HepG2 (cell line): ENCODE results near the gene SRBD1.

ENCODE experiments used
- BRCA1 ChIP-seq: sonication (generic); formaldehyde crosslinking; IDR thresholded peaks from 2 replicates; pipeline ENCODE4 v1.4.0; 2020; ENCODE audit warnings: missing genetic modification reagents
- ELF4 ChIP-seq: sonication (generic); formaldehyde crosslinking; IDR thresholded peaks from 2 replicates; pipeline ENCODE4 v1.5.0; 2020; ENCODE audit warnings: missing genetic modification reagents, mild to moderate bottlenecking, moderate library complexity, borderline replicate concordance
- ETV6 ChIP-seq: sonication (generic); formaldehyde crosslinking; conservative IDR thresholded peaks from 2 replicates; pipeline ENCODE4 v1.4.0; 2020; ENCODE audit warnings: missing genetic modification reagents
- FOXK2 ChIP-seq: fragments of 450-650 bp; IDR thresholded peaks from 2 replicates; pipeline ENCODE4 v1.6.1; 2016
- KDM1A ChIP-seq: IDR thresholded peaks from 2 replicates; pipeline ENCODE4 v1.6.1; 2016; ENCODE audit warnings: missing compliant biosample characterization
- MZF1 ChIP-seq: sonication (generic); formaldehyde crosslinking; IDR thresholded peaks from 2 replicates; pipeline ENCODE4 v1.8.1; 2023; ENCODE audit warnings: mild to moderate bottlenecking, missing genetic modification reagents, borderline replicate concordance
- POLR2A ChIP-seq, 2 experiments: IDR thresholded peaks; 2 replicates each; pipeline ENCODE4 v1.6.1; 2011; ENCODE audit warnings: low read depth in 2 of 2, low read length in 2 of 2, mild to moderate bottlenecking in 1 of 2, moderate library complexity in 1 of 2; ENCODE audit not compliant: insufficient read depth in 1 of 2
- RXRA ChIP-seq: sonication (generic); formaldehyde crosslinking; IDR thresholded peaks from 2 replicates; pipeline ENCODE4 v1.5.1; 2020; ENCODE audit warnings: missing genetic modification reagents
- TAF1 ChIP-seq: sonication (generic); formaldehyde crosslinking; IDR thresholded peaks from 2 replicates; pipeline ENCODE4 v1.4.0; 2020; ENCODE audit warnings: missing genetic modification reagents
- TBP ChIP-seq: sonication (generic); formaldehyde crosslinking; IDR thresholded peaks from 2 replicates; pipeline ENCODE4 v1.5.0; 2020; ENCODE audit warnings: missing genetic modification reagents
- ZNF274 ChIP-seq: sonication (generic); formaldehyde crosslinking; IDR thresholded peaks from 2 replicates; pipeline ENCODE4 v1.5.1; 2020; ENCODE audit warnings: mild to moderate bottlenecking, missing genetic modification reagents
- TF ChIP-seq, protein P1 (sequence below): conservative IDR thresholded peaks from 2 replicates; pipeline ENCODE4 v1.6.1; 2018; ENCODE audit warnings: missing genetic modification reagents
- TF ChIP-seq, protein P2 (sequence below): sonication (generic); formaldehyde crosslinking; IDR thresholded peaks from 2 replicates; pipeline ENCODE4 v1.4.0; 2020; ENCODE audit warnings: missing genetic modification reagents

DNA sequence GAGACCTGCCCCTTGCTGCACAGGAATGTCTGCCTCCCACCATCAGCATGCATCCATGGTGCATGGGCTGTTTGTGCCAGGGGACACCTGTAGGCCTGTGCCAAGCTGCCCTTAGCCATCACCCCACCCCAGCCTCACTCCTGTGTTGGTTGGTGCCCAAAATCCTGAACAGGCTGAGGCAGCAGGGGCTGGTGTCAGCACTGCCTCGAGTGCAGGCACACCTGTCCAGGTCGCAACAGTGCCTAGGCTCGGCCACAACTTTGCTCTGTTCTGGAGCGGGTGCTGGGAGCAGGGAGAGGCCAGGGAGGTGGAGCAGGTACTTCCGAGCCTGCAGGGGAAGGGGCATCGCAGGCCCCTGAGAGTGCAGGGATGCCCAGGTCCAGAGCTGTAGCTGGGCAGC is 69.1 kb downstream of the SRBD1 start:
- no peak for TF ChIP-seq RXRA (CRISPR knock-in tag)
- no peak for TF ChIP-seq BRCA1 (CRISPR knock-in tag)
- TF ChIP-seq ETV6 (CRISPR knock-in tag) = no peak
- TF ChIP-seq TBP = no peak
- TF ChIP-seq, protein P1, sequence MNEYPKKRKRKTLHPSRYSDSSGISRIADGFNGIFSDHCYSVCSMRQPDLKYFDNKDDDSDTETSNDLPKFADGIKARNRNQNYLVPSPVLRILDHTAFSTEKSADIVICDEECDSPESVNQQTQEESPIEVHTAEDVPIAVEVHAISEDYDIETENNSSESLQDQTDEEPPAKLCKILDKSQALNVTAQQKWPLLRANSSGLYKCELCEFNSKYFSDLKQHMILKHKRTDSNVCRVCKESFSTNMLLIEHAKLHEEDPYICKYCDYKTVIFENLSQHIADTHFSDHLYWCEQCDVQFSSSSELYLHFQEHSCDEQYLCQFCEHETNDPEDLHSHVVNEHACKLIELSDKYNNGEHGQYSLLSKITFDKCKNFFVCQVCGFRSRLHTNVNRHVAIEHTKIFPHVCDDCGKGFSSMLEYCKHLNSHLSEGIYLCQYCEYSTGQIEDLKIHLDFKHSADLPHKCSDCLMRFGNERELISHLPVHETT (CRISPR knock-in tag) = no peak
- TF ChIP-seq POLR2A (IDR thresholded peaks at IDR 0.05; ENCODE audit: insufficient read depth in 1 of 2, low read depth in 2 of 2, low read length in 2 of 2) = no peak
- TF ChIP-seq ZNF274 (CRISPR knock-in tag) = no peak
- TF ChIP-seq TAF1 (CRISPR knock-in tag) = no peak
- TF ChIP-seq ELF4 (CRISPR knock-in tag) = no peak
- no peak for TF ChIP-seq FOXK2
- no peak for TF ChIP-seq KDM1A (CRISPR knock-in tag)
- TF ChIP-seq, protein P2, sequence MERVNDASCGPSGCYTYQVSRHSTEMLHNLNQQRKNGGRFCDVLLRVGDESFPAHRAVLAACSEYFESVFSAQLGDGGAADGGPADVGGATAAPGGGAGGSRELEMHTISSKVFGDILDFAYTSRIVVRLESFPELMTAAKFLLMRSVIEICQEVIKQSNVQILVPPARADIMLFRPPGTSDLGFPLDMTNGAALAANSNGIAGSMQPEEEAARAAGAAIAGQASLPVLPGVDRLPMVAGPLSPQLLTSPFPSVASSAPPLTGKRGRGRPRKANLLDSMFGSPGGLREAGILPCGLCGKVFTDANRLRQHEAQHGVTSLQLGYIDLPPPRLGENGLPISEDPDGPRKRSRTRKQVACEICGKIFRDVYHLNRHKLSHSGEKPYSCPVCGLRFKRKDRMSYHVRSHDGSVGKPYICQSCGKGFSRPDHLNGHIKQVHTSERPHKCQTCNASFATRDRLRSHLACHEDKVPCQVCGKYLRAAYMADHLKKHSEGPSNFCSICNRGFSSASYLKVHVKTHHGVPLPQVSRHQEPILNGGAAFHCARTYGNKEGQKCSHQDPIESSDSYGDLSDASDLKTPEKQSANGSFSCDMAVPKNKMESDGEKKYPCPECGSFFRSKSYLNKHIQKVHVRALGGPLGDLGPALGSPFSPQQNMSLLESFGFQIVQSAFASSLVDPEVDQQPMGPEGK (CRISPR knock-in tag) = no peak
- no peak for TF ChIP-seq MZF1
